ENCODE measurements around the gene C4A.
A peak's percentile ranks its signal among the peaks of the same experiment; 100 is the strongest.

C4A gene

GRCh38 chr6:31958741-31959739, 22.8 kb upstream of the C4A start, which contains the start of the genes NELFE and SKIC2:
Gene NELFE (minus strand): TSS chr6:31958971. CDS start chr6:31958446, 525 bp downstream.
Gene SKIC2 (plus strand): TSS chr6:31959175. CDS start chr6:31959193, 18 bp downstream.
- TF ChIP-seq CTCF (conservative IDR thresholded peaks at IDR 0.05; ENCODE audit: low read length): no peak
- peak; percentile 98 for DNase-seq (ENCODE audit: low read depth)
- peak within 1 kb of the TSS; percentile 100 for H3K4me3 ChIP-seq (ENCODE audit: low read length)

- DNase-seq (ENCODE audit: low read depth): no peak
- no peak overlapping the region for H3K4me3 ChIP-seq (ENCODE audit: low read length)
- no peak for TF ChIP-seq CTCF (conservative IDR thresholded peaks at IDR 0.05; ENCODE audit: low read length)
These were observed 20.2 kb upstream of the C4A start for GRCh38 chr6:31961616-31962015.

GRCh38 chr6:31963921-31964320, 17.9 kb upstream of the C4A start:
- TF ChIP-seq CTCF (conservative IDR thresholded peaks at IDR 0.05; ENCODE audit: low read length): no peak
- no peak for DNase-seq (ENCODE audit: low read depth)

GRCh38 chr6:31965700-31966099, 16.2 kb upstream of the C4A start:
- no peak overlapping the region for H3K4me3 ChIP-seq (ENCODE audit: low read length)
- no peak for TF ChIP-seq CTCF (conservative IDR thresholded peaks at IDR 0.05; ENCODE audit: low read length)

More at GRCh38 chr6:31963921-31964320, 17.9 kb upstream of the C4A start:
- no peak overlapping the region for H3K4me3 ChIP-seq (ENCODE audit: low read length)

GRCh38 chr6:31966506-31966905, 15.4 kb upstream of the C4A start:
- TF ChIP-seq CTCF (conservative IDR thresholded peaks at IDR 0.05; ENCODE audit: low read length): no peak
- H3K4me3 ChIP-seq (ENCODE audit: low read length): no peak overlapping the region
- DNase-seq (ENCODE audit: low read depth): no peak

More at GRCh38 chr6:31965700-31966099, 16.2 kb upstream of the C4A start:
- no peak for DNase-seq (ENCODE audit: low read depth)

GRCh38 chr6:31966997-31967925, 14.6 kb upstream of the C4A start:
- no peak for DNase-seq (ENCODE audit: low read depth)
- H3K4me3 ChIP-seq (ENCODE audit: low read length): no peak overlapping the region
- TF ChIP-seq CTCF (conservative IDR thresholded peaks at IDR 0.05; ENCODE audit: low read length): no peak

Data from AG10803 (cell line).